Heart right ventricle (tissue), 16 donors: Measurements from ENCODE around the gene ZNF513. TPM values are rescaled to one million over a fixed set of nuclear protein-coding genes. Genes with fewer than 3 reads are reported as not detected.

ENCODE experiments used
- ATAC-seq, 8 donors: fragments of 200-7000 bp; cut with Tn5 transposase; one replicate each; pipeline ENCODE4 v1.9.1; 2020; ENCODE audit warnings: mild to moderate bottlenecking in 8 of 8, moderate library complexity in 8 of 8, moderate number of reproducible peaks in 1 of 8
- DNase-seq, 2 donors: peaks; one replicate each; pipeline ENCODE4 v3.0.0-alpha.2; 2020
- H3K27ac ChIP-seq, 10 donors: fragments of 200-600 bp; sonication (generic) in 2 of 10; one replicate each; pipeline versions ENCODE4 v1.5.0 to v1.8.0; 2020 to 2022; ENCODE audit warnings: mild to moderate bottlenecking in 3 of 10
- H3K27me3 ChIP-seq, 7 donors: fragments of 200-600 bp; one replicate each; pipeline ENCODE4 v1.8.0; 2021 to 2022; ENCODE audit warnings: mild to moderate bottlenecking in 2 of 7
- H3K36me3 ChIP-seq, 9 donors: fragments of 200-600 bp; sonication (generic) in 1 of 9; one replicate each; pipeline versions ENCODE4 v1.5.0 to v1.8.0; 2020 to 2022; ENCODE audit warnings: mild to moderate bottlenecking in 2 of 9
- H3K4me1 ChIP-seq, 9 donors: fragments of 200-600 bp; sonication (generic) in 1 of 9; one replicate each; pipeline versions ENCODE4 v1.5.0 to v1.8.0; 2020 to 2022; ENCODE audit warnings: mild to moderate bottlenecking in 4 of 9
- H3K4me3 ChIP-seq, 10 donors: fragments of 200-600 bp; sonication (generic) in 2 of 10; one replicate each; pipeline versions ENCODE4 v1.5.0 to v1.8.0; 2020 to 2022; ENCODE audit warnings: mild to moderate bottlenecking in 7 of 10, moderate library complexity in 2 of 10
- H3K9me3 ChIP-seq, 11 donors: fragments of 200-600 bp in 10 of 11; sonication (generic) in 2 of 11; one replicate each; pipeline versions ENCODE4 v1.5.0 to v1.8.0; 2013 to 2022; ENCODE audit warnings: mild to moderate bottlenecking in 2 of 11, control low read depth in 1 of 11, moderate library complexity in 1 of 11
- CTCF ChIP-seq, 9 donors: fragments of 200-600 bp; sonication (generic) in 2 of 9; IDR thresholded peaks; one replicate each; pipeline versions ENCODE4 v1.5.0 to v1.8.0; 2021 to 2022; ENCODE audit warnings: antibody characterized with exemption in 9 of 9, mild to moderate bottlenecking in 5 of 9, moderate library complexity in 1 of 9
- WGBS, 2 donors: extraction: QIAGEN DNeasy Blood & Tissue Kit; methylation state at CpG; one replicate each; pipeline ENCODE4 v1.1.7; 2013; ENCODE audit warnings: inconsistent platforms in 1 of 2; 5-methylcytosine and 5-hydroxymethylcytosine counted together
- intact Hi-C, 10 donors: fragments of 100-400 bp; cut with DNase I; formaldehyde crosslinking; loops; one replicate each; pipeline versions ENCODE4 v1.11.1 to v1.14.2; 2022
- polyA plus RNA-seq, 2 donors: library from polyadenylated mRNA; stranded (reverse); fragments of 200-250 nt; gene quantifications; one replicate each; pipeline ENCODE4 v1.2.3, GENCODE V29; 2013
- total RNA-seq, 10 donors: library from RNA; stranded (reverse); fragmentation: NEBNext Ultra II Directional in 3 of 10; extraction: Animal tissue kit (Norgen Biotek cat#: 25700) in 3 of 10; gene quantifications; one replicate each; pipeline versions ENCODE4 v1.2.1 to v1.2.4, GENCODE V29; 2021 to 2023
- donor health status: Arrhythmogenic right ventricular cardiomyopathy.
- donor health status: ischemic (EF 13 %, LVEDD 7.1; RV severe dilation, severe dysfunction).
- donor health status: healthy with polysubstance abuse.
- donor health status: DM: no; HTN: yes; CAD: no.
- donor health status: DM: no; HTN: no; CAD: no.
- donor health status: ischemic (EF 25% LVEDD 6.9; RV normal size, moderate dysfunction).
- donor health status: ischemic (EF 25% LVEDD 5.7; RV mildly dilated, moderate dysfunction).
- donor health status: healthy.
- donor health status: DM: yes; HTN: yes; CAD: no.
- donor health status: Ischemic cardiomyopathy.
- donor health status: ischemic (EF 35%, LVEDD 5.7; RV mildly dilated, moderate dysfunction).
- donor health status: nonischemic (EF 11% LVEDD 7.7; RV severe dilation, severe dysfunction).
- donor health status: DM: yes; HTN: yes; CAD: no.
- donor health status: PGD.
- donor health status: ischemic (EF 29% LVEDD 5.4; RV normal size, mild dysfunction).
- donor health status: nonischemic (EF 23%, LVEDD 6.1; RV moderate dilation, normal function).

Gene ZNF513
- total and polyA plus RNA-seq, 12 donors = 4.5 to 15.4 (median 7.5) TPM

- TF ChIP-seq CTCF (IDR thresholded peaks at IDR 0.05) = no peak
- H3K9me3 ChIP-seq = no peaks in the 10 kb centered on the region
- no peaks in the 10 kb centered on the region for H3K27me3 ChIP-seq
- no peak overlapping the region for H3K4me3 ChIP-seq
- peaks cover 3 to 47% (median 31%) of the 10 kb centered on the region in 9 donors for H3K4me1 ChIP-seq
- DNase-seq = no peak
- peaks cover 0 to 71% (median 48%) of the 10 kb centered on the region in 9 donors for H3K36me3 ChIP-seq
- ATAC-seq = no peak
- H3K27ac ChIP-seq = no peak overlapping the region
- intact Hi-C loops = loop anchor here in 1 of 10 donors (10.0 kb wide), 1 partner anchor 601 kb away; no protein-coding TSS in a partner anchor
- WGBS, 2 donors = 92 to 94% methylated on average over 20 of the region's 20 CpGs
Measured at GRCh38 chr2:27375513-27376099, 4.9 kb downstream of the ZNF513 start.

GRCh38 chr2:27373567-27373966 lies 7.0 kb downstream of the ZNF513 start:
- peaks cover 7 to 42% (median 32%) of the 10 kb centered on the region in 9 donors for H3K4me1 ChIP-seq
- H3K36me3 ChIP-seq = peaks cover 0 to 72% (median 50%) of the 10 kb centered on the region in 9 donors
- no peak overlapping the region for H3K4me3 ChIP-seq
- no peak overlapping the region for H3K27ac ChIP-seq
- DNase-seq (no peak), ATAC-seq (no peak)
- 82 to 89% methylated on average over 5 of the region's 5 CpGs for WGBS, 2 donors
- TF ChIP-seq CTCF (IDR thresholded peaks at IDR 0.05) = no peak
- H3K9me3 ChIP-seq = no peaks in the 10 kb centered on the region
- H3K27me3 ChIP-seq = no peaks in the 10 kb centered on the region
- intact Hi-C loops = loop anchor here in 3 of 10 donors (5.0 to 10.0 kb wide), 3 partner anchors 51 to 599 kb away; partner anchors contain the start of genes MPV17 (in 2 of the 3) and NRBP1 (in 1 of the 3)

- ATAC-seq = no peak
- WGBS, 2 donors = 93 to 97% methylated on average over 6 of the region's 6 CpGs
- no peaks in the 10 kb centered on the region for H3K27me3 ChIP-seq
- peaks cover 7 to 39% (median 32%) of the 10 kb centered on the region in 9 donors for H3K4me1 ChIP-seq
- peak overlapping the region in 1 of 10 donors; percentile 28 for H3K27ac ChIP-seq
- H3K36me3 ChIP-seq = peaks cover 0 to 72% (median 52%) of the 10 kb centered on the region in 9 donors
- intact Hi-C loops = loop anchor here in 3 of 10 donors (5.0 to 10.0 kb wide), 3 partner anchors 51 to 598 kb away; partner anchors contain the start of genes MPV17 (in 2 of the 3) and NRBP1 (in 1 of the 3)
- no peaks in the 10 kb centered on the region for H3K9me3 ChIP-seq
- no peak for TF ChIP-seq CTCF (IDR thresholded peaks at IDR 0.05)
- H3K4me3 ChIP-seq = no peak overlapping the region
- DNase-seq = no peak
Measured at GRCh38 chr2:27372937-27373336, 7.6 kb downstream of the ZNF513 start.

GRCh38 chr2:27370816-27371620 lies 9.5 kb downstream of the ZNF513 start:
- H3K4me1 ChIP-seq = peaks cover 7 to 39% (median 32%) of the 10 kb centered on the region in 9 donors
- no peak for TF ChIP-seq CTCF (IDR thresholded peaks at IDR 0.05)
- ATAC-seq (peak; percentile 27 to 61 (median 39)), DNase-seq (peak; percentile 41 to 45)
- H3K36me3 ChIP-seq = peaks cover 0 to 71% (median 58%) of the 10 kb centered on the region in 9 donors
- H3K27me3 ChIP-seq = no peaks in the 10 kb centered on the region
- H3K27ac ChIP-seq = peak overlapping the region; percentile 15 to 96 (median 92)
- WGBS, 2 donors = 0 to 1% methylated on average over 44 to 46 of the region's 46 CpGs
- H3K4me3 ChIP-seq = peak overlapping the region; percentile 54 to 99 (median 92)
- no peaks in the 10 kb centered on the region for H3K9me3 ChIP-seq
- intact Hi-C loops = loop anchor here in 3 of 10 donors (2.0 to 10.0 kb wide), 4 partner anchors 14 to 596 kb away; partner anchors contain the start of genes GTF3C2 (in 2 of the 3), MPV17 (in 2 of the 3) and NRBP1 (in 1 of the 3)
